ENCODE results near the gene TRPC6.
"Not testable (repeated sequence)": the region's sequence is repeated elsewhere in the genome, so short reads cannot be mapped to it uniquely, and the experiment has no call there.

Gene TRPC6

DNA sequence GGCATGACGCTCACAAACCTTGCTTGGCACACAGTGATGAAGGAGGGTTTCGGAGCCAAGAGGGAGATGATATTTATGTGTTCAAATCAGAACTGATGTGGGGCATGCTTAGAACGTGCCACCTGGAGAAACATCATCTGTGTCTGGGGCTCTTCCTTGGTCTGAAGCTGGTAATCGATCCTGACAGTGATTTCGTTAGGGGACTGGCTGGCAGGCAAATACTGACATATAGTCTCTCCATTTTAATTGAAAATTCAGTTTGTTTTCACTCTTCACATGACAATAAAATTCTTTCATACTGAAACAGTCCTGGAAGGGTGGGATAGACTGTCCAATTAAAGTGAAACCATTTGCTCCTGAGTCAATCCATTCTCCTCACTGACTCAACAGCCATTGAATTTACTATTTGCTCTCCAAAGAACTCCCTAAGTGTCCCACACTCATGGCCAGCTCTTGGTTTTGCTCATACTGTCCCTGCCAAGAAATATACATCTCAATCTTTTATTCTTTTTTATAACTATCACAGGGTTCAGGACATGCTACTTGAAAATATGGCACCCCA lies 134.8 kb downstream of the TRPC6 start:
- no peak for DNase-seq

DNA sequence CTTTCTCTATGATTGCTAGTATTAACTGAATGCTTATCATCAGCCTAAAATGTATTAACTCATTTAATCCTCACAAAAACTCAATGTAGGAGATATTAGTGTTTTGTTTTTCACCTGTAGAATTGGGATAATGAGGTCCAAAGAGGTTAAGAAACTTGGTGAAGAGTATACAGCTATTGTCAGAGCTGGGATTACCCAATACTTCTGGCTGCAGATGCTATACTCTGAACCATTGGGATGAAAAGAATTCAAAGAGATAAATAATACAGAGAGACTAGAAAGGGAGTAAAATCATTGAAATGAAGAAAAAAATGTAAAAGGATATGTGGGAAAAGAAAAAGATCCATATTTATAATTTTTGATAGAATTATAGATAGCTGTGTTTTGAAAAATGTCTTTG lies 137.1 kb downstream of the TRPC6 start:
- no peak for DNase-seq

DNA sequence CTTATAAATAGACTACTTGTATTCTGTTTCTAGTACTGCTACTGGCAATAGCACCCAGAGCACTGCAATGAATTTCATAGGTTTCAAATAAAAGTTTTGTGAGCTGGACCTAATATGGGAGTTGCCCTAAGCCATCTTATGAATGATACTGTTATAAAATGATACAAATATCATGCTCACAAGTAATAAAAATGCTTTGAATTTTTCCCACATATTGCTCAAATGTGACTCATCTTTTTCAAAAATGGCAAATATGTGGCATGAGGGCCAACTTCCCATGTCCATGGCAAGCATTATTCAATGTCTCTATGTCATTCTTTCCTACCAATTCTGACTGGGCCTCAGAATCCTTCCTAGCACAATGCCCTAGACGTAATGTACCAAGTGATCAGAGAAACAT lies 137.6 kb downstream of the TRPC6 start:
- DNase-seq = peak; percentile 70

DNA sequence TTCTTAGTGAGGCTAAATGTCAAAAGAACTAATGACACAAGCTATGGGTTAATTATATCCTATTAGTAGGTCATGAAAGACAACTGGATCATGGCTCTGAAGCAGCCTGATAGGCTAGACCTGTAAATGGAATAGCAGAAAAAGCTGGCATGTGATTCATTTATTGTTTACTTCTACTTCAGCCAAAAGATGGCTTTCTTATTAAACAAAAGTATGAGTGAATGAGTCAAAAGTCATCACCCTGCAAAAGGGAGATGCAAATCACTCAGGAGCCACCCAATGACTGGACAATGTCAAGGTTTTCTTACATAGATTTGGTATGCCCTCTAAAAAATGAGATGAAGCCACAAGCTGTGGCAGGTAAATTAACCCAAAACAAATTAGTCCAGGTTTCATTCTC lies 138.0 kb downstream of the TRPC6 start:
- DNase-seq = no peak

DNA sequence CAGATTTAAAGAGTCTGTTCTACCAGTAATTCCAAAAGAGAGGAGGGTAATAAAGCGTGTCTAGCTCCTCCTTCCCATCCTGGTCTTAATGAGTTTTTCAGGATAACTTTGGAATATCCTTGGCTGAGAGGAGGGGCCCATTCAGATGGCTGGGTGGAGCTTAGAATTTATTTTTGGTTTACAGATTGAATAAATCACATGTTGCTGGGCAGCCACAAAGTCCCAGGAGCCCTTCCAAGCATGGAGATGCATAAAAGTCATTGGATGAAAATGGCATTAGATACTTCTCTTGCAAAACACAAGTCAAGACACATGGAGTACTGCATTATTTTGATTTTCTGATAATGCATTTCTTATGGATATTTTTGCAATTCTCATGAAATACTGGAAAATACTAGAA lies 139.0 kb downstream of the TRPC6 start:
- no peak for DNase-seq

DNA sequence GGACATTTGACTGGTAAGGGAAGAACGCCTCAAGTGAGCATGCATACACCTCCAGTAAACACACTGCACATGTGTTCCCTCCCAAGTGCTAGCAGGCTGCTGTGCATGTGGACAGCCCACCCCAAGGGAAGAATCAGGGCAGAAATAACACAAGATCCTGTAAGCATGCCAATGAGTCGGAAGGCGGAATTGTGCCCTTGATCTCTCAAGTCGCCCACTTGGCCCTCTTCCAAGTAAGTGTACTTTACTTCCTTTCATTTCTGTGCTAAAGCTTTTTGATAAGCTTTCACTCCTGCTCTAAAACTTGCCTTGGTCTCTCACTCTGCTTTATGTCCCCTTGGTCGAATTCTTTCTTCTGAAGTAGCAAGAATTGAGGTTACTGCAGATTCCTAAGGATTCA lies 139.6 kb downstream of the TRPC6 start:
- no peak for DNase-seq

DNA sequence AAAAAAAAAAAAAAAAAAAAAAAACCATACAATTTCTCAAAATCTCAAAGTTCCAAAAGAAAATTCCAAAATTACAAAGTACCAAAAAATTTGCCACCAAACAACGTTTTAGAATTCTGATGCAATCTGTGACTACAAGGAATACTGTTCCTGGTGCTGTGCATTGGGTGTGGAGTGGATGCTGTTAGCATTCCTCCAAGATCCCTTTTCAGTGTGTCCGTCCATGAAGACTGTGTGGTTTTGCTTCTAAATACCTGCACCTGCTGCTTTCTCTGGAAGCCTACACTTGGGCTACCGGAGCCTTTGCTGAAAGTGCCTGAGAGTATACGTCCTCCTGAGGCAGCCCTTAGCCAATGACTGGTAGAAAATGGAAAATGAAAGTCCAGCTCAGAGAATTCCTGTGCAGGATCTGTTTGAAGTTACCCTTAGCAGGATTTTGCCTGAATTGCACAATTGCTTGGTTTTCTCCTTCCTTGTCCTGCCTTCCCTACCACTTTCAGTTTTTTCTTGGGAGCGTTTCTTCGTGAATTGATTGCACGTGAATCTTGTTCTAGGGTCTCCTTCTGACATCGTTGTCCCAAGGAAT lies 140.8 kb downstream of the TRPC6 start:
- DNase-seq = no peak

DNA sequence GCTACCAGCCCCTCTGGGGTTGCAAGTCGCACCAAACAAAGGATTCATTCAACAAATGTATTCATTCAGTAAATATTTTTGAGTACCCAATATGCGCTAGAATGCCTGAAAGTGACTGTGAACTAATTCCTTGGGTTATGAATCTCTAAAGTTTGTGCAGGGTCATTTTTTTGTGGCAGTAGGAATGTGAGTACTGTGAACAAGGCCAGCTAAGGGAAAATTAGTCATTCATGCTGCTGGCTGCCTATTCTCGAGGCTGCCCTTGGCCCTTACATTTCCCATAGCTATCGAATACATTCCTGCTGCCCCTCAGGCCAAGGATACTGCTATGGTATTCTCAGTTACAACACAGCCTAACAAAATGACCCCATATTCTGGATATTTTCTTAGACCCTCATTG lies 141.6 kb downstream of the TRPC6 start:
- DNase-seq = peak; percentile 77

DNA sequence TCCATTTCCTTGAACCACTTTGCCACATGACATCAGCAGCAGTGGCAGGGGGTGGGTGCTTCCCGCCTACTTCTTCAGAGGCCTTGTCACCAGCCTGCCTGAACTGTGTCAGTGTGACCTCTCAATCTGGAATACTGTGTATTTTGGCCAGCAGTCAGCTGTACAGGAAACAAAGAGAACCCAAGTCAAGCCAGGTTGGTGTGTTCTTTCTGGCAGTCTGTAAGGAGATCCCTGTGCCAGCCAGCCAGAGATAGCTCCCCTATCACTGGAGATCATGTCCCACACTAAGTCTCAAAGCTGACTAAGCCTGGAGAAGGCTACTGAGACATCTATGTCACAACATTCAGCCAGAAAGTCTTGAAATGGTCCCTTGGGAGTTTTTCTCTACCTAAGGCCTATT lies 142.1 kb downstream of the TRPC6 start:
- no peak for DNase-seq

DNA sequence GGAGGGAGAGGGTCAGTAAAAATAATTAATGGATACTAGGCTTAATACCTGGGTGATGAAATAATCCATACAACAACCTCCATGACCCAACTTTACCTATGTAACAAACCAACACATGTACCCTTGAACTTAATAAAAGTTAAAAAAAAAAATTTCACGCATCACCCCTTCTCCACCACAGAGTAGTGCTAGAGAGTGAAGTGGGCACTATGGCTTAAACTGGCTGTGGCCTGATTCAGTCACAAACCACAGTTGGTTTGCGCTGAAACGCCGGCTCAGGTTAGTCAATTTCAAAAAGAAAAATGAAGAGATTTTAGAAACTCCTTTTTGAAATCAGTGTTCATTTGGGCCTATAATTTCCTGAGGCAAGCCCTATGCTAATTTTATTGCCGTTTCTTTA lies 144.3 kb downstream of the TRPC6 start:
- DNase-seq = no peak

DNA sequence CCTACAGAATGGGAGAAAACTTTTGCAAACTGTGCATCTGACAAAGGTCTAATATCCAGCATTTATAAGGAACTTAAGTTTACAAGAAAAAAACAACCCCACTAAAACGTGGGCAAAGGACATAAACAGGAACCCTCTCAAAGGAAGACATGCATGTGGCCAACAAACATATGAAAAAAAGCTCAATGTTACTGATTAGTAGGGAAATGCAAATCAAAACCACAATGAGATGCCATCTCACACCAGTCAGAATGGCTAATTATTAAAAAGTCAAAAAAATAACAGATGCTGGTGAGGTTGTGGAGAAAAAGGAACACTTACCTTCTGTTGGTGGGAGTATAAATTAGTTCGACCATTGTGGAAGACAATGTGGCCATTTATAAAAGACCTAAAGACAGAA lies 145.1 kb downstream of the TRPC6 start:
- DNase-seq = not testable (repeated sequence)

DNA sequence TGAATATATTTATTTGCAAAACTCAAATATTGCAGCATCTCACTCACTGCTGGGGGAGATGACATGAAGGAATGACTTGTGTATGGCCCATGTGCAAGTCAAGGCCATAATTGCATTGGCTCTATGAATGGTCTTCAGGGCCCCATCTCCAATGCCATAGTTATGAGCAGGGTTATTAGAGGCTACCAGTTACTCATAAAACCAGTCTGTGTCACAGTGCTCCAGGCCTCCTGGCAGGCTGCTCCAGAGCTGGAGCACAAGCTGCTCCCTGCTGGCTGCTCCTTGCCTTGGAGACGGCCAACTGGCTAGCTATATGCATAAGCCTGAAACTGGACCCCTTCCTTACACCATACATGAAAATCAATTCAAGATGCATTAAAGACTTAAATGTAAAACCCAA lies 145.7 kb downstream of the TRPC6 start:
- DNase-seq = no peak

DNA sequence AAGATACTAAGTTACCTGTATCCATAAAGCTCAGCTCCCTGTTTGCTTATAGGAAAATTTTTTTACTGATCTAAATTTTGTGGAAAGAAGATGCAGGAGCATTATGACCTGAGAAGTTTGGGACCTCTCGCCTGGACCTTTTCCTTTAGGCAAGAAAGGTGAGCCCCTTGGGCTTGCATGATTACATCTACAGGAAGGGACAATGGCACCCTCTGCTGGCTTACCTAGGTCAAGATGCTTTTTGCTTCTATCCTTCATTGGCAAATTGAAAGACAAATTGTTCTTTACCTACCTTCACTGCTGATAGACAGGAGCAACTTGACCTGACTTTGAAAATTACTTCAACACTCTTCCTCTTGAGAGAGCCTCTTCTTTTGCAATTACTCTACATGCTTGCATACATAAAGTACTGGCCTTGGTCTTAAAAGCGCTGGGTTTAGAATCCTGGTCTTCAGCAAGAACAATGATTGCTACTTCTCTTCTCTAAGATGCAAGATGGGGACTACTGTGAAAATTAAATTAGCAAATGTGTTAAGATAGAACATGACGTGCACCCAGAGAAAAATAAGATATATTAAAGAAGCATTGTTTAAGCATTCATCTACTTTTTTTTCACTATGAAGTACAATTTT lies 147.2 kb downstream of the TRPC6 start:
- DNase-seq = no peak

DNA sequence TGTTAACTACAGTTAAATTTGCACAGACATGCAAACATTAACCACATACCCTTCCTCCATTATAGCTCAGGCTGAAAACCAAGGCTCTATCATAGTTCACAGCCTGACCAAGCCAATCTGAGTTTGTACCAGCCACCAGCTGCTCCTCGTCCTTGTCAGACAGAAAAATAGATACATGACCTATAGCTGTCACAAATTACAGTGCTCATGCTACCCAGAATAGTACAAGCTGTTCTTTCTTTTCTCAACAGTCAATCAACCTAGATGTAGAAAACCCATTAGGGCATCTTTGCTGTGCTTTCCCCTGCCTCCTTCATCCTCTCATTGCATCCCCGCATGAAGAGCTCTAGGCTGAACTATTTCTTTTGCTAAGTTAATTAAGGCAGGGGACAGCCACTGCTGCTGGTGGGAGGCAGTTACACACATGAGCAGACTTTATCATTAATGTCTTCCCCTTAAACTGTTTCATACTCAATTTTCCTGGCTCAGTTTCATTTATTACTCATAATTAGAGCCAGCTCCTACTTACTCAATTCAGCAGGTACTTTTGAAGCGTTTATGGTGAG lies 148.3 kb downstream of the TRPC6 start:
- no peak for DNase-seq

DNA sequence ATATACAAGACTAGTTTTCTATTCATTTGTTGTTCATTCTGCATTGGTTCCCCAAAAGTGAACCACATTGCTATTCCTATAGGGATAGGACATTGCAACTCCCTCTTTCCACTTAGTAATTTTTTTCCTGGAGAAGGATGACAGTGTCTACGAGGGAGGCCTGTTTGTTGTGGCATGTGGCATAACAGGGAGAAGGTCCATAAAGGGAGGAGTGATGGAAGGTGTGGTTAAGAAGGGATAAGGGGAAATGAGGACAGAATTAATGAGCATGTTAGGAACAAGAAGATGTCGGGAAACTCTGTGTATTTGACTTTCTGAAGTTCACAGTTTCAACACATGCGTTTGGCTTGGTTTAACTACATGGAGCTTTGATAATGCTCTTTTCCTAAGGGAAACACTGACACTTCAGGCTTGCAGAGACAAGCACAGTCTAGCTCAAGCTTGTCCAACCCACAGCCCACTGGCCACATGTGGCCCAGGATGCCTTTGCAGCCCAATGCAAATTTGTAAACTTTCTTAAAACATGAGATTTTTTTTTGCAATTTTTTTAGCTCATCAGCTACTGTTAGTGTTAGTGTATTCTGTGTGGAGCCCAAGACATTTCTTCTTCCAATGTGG lies 149.7 kb downstream of the TRPC6 start:
- DNase-seq = no peak

DNA sequence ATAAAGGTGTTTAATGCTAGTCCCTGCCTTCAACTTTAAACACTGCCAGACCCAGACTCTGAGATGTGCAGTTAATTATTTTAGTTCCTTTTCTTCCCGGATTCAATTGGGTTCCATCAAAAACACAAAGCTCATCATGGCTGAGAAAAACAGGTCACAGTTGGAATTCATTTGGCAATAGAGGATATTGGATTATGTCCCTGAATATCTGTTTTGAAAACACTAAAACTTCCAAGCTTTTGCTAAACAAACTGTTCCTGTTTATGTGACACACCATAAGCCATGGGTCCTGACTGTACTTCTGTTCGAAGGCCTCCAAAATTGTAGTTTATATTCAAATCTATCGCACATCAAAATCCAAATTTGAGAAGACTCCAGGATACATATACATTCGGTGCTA lies 150.7 kb downstream of the TRPC6 start:
- no peak for DNase-seq

DNA sequence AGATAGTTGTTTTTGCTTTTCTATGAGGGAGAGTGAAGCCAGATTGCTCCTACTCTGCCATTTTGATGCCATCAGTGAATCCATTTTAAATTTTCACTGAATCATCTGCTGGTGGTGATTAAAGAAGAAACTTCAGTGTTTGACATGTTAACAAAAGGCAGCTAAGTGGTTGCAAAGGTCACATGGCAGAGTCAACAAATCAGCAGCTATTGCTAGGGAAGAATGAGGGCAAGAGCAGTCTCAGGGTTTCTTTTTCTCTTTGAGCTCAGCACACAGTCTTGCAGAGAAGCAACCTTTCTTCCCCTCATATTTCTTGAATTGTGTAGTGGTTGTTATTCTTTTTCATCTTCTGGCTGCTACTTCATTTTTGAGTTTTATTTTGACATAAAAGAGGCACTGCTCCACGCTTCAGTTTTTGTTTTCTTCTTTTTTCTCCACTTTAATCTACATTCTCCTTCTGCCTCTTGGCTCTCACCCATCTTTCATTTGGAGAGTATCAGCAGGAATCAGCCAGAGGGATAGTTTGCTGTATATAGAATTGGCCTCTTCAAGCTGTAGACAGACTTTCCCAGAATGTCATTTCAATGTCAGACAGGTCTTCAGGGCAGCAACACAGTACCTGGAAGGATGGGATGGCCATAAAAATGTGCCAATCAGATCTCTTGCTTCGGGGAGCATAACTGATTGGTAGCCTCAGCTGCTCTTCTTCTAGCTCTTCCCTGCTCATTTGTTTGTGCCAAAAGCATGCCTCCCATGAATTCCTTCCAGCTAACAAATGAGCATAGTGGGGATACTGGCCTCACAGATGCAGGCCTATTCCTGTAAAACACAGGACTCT lies 153.9 kb downstream of the TRPC6 start:
- DNase-seq = no peak

DNA sequence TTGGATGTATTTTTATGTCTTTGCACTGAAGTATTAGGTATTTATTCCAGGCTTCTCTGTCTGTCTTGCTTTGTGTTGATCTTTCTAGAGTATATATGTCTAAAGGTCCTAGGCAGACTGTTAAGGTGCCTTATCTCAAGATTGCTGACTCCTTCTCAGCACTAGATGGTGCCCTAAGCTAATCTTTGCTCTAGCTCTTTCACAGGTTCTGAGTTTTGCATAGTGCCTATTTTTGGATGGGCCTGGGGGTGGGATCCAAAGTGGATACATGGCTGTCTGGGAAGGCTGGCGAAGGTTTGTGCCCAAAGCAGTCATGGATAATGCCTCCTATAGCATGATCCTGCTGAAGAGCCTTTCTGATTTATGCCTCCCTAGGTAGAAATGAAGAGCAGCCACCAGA lies 154.9 kb downstream of the TRPC6 start:
- DNase-seq = no peak

DNA sequence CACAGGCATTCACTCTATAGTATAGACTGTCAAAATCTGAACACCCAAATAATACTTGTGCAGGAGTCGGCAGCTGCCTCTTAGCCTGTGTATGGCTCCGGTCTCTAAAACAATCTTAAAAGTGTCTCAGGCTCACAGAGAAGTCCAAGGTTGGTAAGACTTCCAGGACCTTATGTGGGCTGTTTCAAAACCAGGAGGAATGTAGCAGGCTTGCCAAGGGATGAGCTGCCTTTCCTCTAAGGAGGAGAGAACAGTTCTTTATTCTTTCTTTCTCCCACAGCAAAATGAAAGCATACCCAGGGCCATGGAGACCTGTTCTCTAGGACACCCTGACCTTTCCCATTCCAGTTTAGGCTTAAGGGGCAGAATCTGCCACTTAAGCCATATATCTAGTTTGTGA lies 176.5 kb downstream of the TRPC6 start:
- DNase-seq = no peak
